H9 (cell line): ENCODE data around the gene CCDC102B. TPM values are rescaled to one million over a fixed set of nuclear protein-coding genes. Genes with fewer than 3 reads are reported as not detected.

Source experiments
- DNase-seq: peaks from one replicate; pipeline ENCODE4 v3.0.0-alpha.2; 2017
- H2AFZ ChIP-seq: one replicate; pipeline ENCODE4 v1.6.1; 2013; ENCODE audit warnings: mild to moderate bottlenecking, low read length, control low read depth, moderate library complexity
- H2AK5ac ChIP-seq: 2 replicates; pipeline ENCODE4 v1.6.1; 2013; ENCODE audit warnings: low read length, control low read depth, mixed read lengths; ENCODE audit not compliant: insufficient read length
- H2BK120ac ChIP-seq: one replicate; pipeline ENCODE4 v1.6.1; 2013; ENCODE audit warnings: low read depth, mild to moderate bottlenecking, low read length, control low read depth, inconsistent platforms; ENCODE audit not compliant: poor library complexity, severe bottlenecking
- H2BK12ac ChIP-seq: 2 replicates; pipeline ENCODE4 v1.6.1; 2013; ENCODE audit warnings: low read length, control low read depth, mixed read lengths, low read depth; ENCODE audit not compliant: insufficient read length
- H2BK15ac ChIP-seq: 2 replicates; pipeline ENCODE4 v1.6.1; 2013; ENCODE audit warnings: low read depth, low read length, control low read depth
- H2BK20ac ChIP-seq: one replicate; pipeline ENCODE4 v1.6.1; 2013; ENCODE audit warnings: low read depth, mild to moderate bottlenecking, low read length, control low read depth, inconsistent platforms; ENCODE audit not compliant: poor library complexity, severe bottlenecking
- H2BK5ac ChIP-seq: 2 replicates; pipeline ENCODE4 v1.6.1; 2013; ENCODE audit warnings: low read length, control low read depth, mixed read lengths; ENCODE audit not compliant: insufficient read length
- H3K14ac ChIP-seq: 2 replicates; pipeline ENCODE4 v1.6.1; 2013; ENCODE audit warnings: low read length, control low read depth; ENCODE audit not compliant: insufficient read depth
- H3K18ac ChIP-seq: 2 replicates; pipeline ENCODE4 v1.6.1; 2013; ENCODE audit warnings: low read depth, mild to moderate bottlenecking, mixed read lengths, low read length, control low read depth; ENCODE audit not compliant: insufficient read length
- H3K23ac ChIP-seq: 2 replicates; pipeline ENCODE4 v1.6.1; 2013; ENCODE audit warnings: low read length, control low read depth, mixed read lengths, low read depth; ENCODE audit not compliant: insufficient read length
- H3K23me2 ChIP-seq: 2 replicates; pipeline ENCODE4 v1.6.1; 2013; ENCODE audit warnings: low read depth, mild to moderate bottlenecking, mixed read lengths, low read length, control low read depth; ENCODE audit not compliant: insufficient read length, poor library complexity, severe bottlenecking
- H3K27ac ChIP-seq: 2 replicates; pipeline ENCODE4 v1.5.1; 2013; ENCODE audit warnings: low read length, control low read depth, mixed read lengths, low read depth; ENCODE audit not compliant: insufficient read length
- H3K27me3 ChIP-seq: 2 replicates; pipeline ENCODE4 v1.6.1; 2013; ENCODE audit warnings: low read length, control low read depth, inconsistent platforms; ENCODE audit not compliant: insufficient read depth
- H3K4ac ChIP-seq: 2 replicates; pipeline ENCODE4 v1.6.1; 2013; ENCODE audit warnings: low read depth, mild to moderate bottlenecking, control low read depth, inconsistent platforms, low read length, moderate library complexity
- H3K4me1 ChIP-seq: 2 replicates; pipeline ENCODE4 v1.6.1; 2013; ENCODE audit warnings: low read length, control low read depth, inconsistent platforms; ENCODE audit not compliant: insufficient read depth
- H3K4me2 ChIP-seq: 2 replicates; pipeline ENCODE4 v1.6.1; 2013; ENCODE audit warnings: low read length, control low read depth, mixed read lengths; ENCODE audit not compliant: insufficient read length, insufficient read depth
- H3K56ac ChIP-seq: 2 replicates; pipeline ENCODE4 v1.6.1; 2013; ENCODE audit warnings: low read depth, mild to moderate bottlenecking, mixed read lengths, low read length, control low read depth; ENCODE audit not compliant: insufficient read length
- H3K79me1 ChIP-seq: 2 replicates; pipeline ENCODE4 v1.6.1; 2013; ENCODE audit warnings: low read depth, mild to moderate bottlenecking, moderate library complexity, low read length, control low read depth, inconsistent platforms; ENCODE audit not compliant: insufficient read depth, poor library complexity, severe bottlenecking
- H3K79me2 ChIP-seq: 2 replicates; pipeline ENCODE4 v1.6.1; 2013; ENCODE audit warnings: low read length, control low read depth, inconsistent platforms; ENCODE audit not compliant: insufficient read depth
- H3K9ac ChIP-seq: 2 replicates; pipeline ENCODE4 v1.6.1; 2013; ENCODE audit warnings: low read length, control low read depth, mixed read lengths; ENCODE audit not compliant: insufficient read length; ENCODE audit errors: extremely low read depth
- H3K9me3 ChIP-seq: one replicate; pipeline ENCODE4 v1.6.1; 2013; ENCODE audit warnings: low read depth, low read length, inconsistent platforms; ENCODE audit not compliant: control insufficient read depth
- H3T11ph ChIP-seq: one replicate; pipeline ENCODE4 v1.6.1; 2013; ENCODE audit warnings: mild to moderate bottlenecking, low read length, control low read depth, inconsistent platforms
- H4K20me1 ChIP-seq: one replicate; pipeline ENCODE4 v1.6.1; 2013; ENCODE audit not compliant: control insufficient read depth, insufficient read length, insufficient read depth
- H4K5ac ChIP-seq: 2 replicates; pipeline ENCODE4 v1.6.1; 2013; ENCODE audit warnings: low read depth, mild to moderate bottlenecking, mixed read lengths, low read length, control low read depth; ENCODE audit not compliant: insufficient read length
- H4K8ac ChIP-seq: replicated peaks from 2 replicates; pipeline ENCODE4 v1.6.1; 2013; ENCODE audit warnings: low read length, control low read depth, mixed read lengths, low read depth; ENCODE audit not compliant: insufficient read length
- H4K91ac ChIP-seq: 2 replicates; pipeline ENCODE4 v1.6.1; 2013; ENCODE audit warnings: low read depth, mild to moderate bottlenecking, moderate library complexity, mixed read lengths, low read length, control low read depth; ENCODE audit not compliant: insufficient read length
- H3K27ac Mint-ChIP-seq, 3 experiments: 2 replicates in 2 of 3; 3 replicates in 1 of 3; pipeline ENCODE4 v1.8.0; 2020 to 2021; ENCODE audit warnings: mixed read lengths in 3 of 3, mild to moderate bottlenecking in 1 of 3, moderate library complexity in 1 of 3
- H3K27me3 Mint-ChIP-seq: 2 replicates; pipeline ENCODE4 v1.8.0; 2021; ENCODE audit warnings: low read depth, mild to moderate bottlenecking, moderate library complexity, mixed read lengths
- H3K36me3 Mint-ChIP-seq, 3 experiments: 2 replicates in 2 of 3; 3 replicates in 1 of 3; pipeline ENCODE4 v1.8.0; 2020 to 2021; ENCODE audit warnings: low read depth in 3 of 3, mixed read lengths in 3 of 3; ENCODE audit not compliant: insufficient read depth in 1 of 3
- H3K4me1 Mint-ChIP-seq, 2 experiments: 2 replicates each; pipeline ENCODE4 v1.8.0; 2020; ENCODE audit warnings: mixed read lengths in 2 of 2
- H3K4me3 Mint-ChIP-seq, 2 experiments: 2 replicates in 1 of 2; 3 replicates in 1 of 2; pipeline ENCODE4 v1.8.0; 2020 to 2021; ENCODE audit warnings: mild to moderate bottlenecking in 2 of 2, mixed read lengths in 2 of 2, moderate library complexity in 1 of 2
- H3K9me3 Mint-ChIP-seq, 2 experiments: 2 replicates in 1 of 2; 3 replicates in 1 of 2; pipeline ENCODE4 v1.8.0; 2020; ENCODE audit warnings: mild to moderate bottlenecking in 2 of 2, mixed read lengths in 2 of 2, moderate library complexity in 1 of 2
- total RNA-seq: library from RNA; stranded (reverse); gene quantifications from 2 replicates; pipeline ENCODE4 v1.2.1, GENCODE V29; 2021
- TF ChIP-seq, protein P1 (sequence below): fragments of 200-600 bp; sonication (generic); conservative IDR thresholded peaks from 3 replicates; pipeline ENCODE4 v1.8.0; 2021; ENCODE audit warnings: antibody characterized with exemption, mild to moderate bottlenecking

CCDC102B gene
- total RNA-seq, 1 experiment from 2014 or later: 1.2 TPM

DNA sequence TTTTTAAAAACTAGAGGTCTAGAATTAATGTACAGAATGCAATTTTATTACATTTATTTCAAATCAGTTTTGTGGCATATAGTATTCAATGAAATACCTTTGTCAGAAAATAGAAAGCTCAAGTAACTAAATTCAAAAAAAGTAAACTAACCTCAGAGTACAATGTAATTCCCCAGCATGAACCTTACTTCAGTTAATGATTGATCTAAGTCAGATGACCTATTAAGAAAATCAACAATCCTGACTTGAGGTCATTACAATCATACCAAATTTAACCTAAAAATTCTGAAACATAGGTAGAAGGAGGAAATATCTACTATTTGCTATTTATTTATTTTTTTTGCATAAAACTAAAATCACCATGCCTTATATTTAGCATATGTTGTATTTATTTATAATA lies 142.9 kb downstream of the CCDC102B start:
- peaks cover 5% of the 10 kb centered on the region; the same call in 1 of the 2 replicates for H3K4me1 ChIP-seq
- no peak overlapping the region for H3K14ac ChIP-seq
- H2AK5ac ChIP-seq: no peak overlapping the region
- no peak overlapping the region for H2BK12ac ChIP-seq
- H3K79me2 ChIP-seq: no peaks in the 10 kb centered on the region
- H2BK120ac ChIP-seq: no peak overlapping the region
- no peak overlapping the region for H3K56ac ChIP-seq
- no peak overlapping the region for H3K9ac ChIP-seq
- Mint-ChIP-seq H3K36me3 (no peaks in the 10 kb centered on the region), H3K27me3 (no peaks in the 10 kb centered on the region), H3K4me3 (no peak overlapping the region), H3K27ac (no peak overlapping the region), H3K9me3 (no peaks in the 10 kb centered on the region), H3K4me1 (peaks cover 28 to 36% of the 10 kb centered on the region in 2 experiments)
- no peak overlapping the region for H3K27ac ChIP-seq
- no peak overlapping the region for H3K4ac ChIP-seq
- no peaks in the 10 kb centered on the region for H3K79me1 ChIP-seq
- H3T11ph ChIP-seq: no peak overlapping the region
- no peak overlapping the region for H3K18ac ChIP-seq
- H2BK20ac ChIP-seq: no peak overlapping the region
- TF ChIP-seq, protein P1, sequence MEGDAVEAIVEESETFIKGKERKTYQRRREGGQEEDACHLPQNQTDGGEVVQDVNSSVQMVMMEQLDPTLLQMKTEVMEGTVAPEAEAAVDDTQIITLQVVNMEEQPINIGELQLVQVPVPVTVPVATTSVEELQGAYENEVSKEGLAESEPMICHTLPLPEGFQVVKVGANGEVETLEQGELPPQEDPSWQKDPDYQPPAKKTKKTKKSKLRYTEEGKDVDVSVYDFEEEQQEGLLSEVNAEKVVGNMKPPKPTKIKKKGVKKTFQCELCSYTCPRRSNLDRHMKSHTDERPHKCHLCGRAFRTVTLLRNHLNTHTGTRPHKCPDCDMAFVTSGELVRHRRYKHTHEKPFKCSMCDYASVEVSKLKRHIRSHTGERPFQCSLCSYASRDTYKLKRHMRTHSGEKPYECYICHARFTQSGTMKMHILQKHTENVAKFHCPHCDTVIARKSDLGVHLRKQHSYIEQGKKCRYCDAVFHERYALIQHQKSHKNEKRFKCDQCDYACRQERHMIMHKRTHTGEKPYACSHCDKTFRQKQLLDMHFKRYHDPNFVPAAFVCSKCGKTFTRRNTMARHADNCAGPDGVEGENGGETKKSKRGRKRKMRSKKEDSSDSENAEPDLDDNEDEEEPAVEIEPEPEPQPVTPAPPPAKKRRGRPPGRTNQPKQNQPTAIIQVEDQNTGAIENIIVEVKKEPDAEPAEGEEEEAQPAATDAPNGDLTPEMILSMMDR: no peak
- no peaks in the 10 kb centered on the region for H3K9me3 ChIP-seq
- DNase-seq: no peak
- no peak overlapping the region for H4K91ac ChIP-seq
- H2BK15ac ChIP-seq: no peak overlapping the region
- H4K20me1 ChIP-seq: no peaks in the 10 kb centered on the region
- H2AFZ ChIP-seq: no peak overlapping the region
- H3K27me3 ChIP-seq: no peaks in the 10 kb centered on the region
- no peak overlapping the region for H3K23ac ChIP-seq
- no peak overlapping the region for H3K4me2 ChIP-seq
- H3K23me2 ChIP-seq: no peaks in the 10 kb centered on the region
- H4K5ac ChIP-seq: no peak overlapping the region
- no peak overlapping the region for H4K8ac ChIP-seq
- no peak overlapping the region for H2BK5ac ChIP-seq
